Measurements from ENCODE around the gene SSR1.
"Not testable (repeated sequence)": the region's sequence is repeated elsewhere in the genome, so short reads cannot be mapped to it uniquely, and the experiment has no call there.

DNA sequence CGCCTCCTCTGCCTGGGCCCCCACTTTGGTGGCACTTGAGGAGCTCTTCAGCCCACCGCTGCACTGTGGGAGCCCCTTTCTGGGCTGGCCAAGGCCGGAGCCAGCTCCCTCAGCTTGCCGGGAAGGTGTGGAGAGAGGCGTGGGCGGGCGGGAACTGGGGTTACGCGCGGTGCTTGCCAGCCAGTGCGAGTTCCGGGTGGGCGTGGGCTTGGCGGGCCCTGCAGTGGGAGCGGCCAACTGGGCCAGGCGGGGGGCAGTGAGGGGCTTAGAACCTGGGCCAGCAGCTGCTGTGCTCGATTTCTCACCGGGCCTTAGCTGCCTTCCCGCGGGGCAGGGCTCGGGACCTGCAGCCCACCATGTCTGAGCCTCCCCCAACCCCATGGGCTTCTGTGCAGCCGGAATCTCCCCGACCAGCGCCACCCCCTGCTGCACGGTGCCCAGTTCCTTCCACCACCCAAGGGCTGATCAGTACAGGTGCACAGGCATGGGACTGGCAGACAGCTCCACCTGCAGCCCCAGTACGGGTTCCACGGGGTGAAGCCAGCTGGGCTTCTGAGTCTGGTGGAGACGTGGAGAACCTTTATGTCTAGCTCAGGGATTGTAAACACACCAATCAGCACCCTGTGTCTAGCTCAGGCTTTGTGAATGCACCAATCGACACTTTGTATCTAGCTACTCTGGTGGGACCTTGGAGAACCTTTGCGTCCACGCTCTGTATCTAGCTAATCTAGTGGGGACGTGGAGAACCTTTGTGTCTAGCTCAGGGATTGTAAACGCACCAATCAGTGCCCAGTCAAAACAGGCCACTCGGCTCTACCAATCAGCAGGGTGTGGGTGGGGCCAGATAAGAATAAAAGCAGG, 2.3 kb upstream of the SSR1 start:
- TF ChIP-seq, protein P1, sequence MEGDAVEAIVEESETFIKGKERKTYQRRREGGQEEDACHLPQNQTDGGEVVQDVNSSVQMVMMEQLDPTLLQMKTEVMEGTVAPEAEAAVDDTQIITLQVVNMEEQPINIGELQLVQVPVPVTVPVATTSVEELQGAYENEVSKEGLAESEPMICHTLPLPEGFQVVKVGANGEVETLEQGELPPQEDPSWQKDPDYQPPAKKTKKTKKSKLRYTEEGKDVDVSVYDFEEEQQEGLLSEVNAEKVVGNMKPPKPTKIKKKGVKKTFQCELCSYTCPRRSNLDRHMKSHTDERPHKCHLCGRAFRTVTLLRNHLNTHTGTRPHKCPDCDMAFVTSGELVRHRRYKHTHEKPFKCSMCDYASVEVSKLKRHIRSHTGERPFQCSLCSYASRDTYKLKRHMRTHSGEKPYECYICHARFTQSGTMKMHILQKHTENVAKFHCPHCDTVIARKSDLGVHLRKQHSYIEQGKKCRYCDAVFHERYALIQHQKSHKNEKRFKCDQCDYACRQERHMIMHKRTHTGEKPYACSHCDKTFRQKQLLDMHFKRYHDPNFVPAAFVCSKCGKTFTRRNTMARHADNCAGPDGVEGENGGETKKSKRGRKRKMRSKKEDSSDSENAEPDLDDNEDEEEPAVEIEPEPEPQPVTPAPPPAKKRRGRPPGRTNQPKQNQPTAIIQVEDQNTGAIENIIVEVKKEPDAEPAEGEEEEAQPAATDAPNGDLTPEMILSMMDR (IDR thresholded peaks at IDR 0.05), result not testable (repeated sequence)
- not testable (repeated sequence) for TF ChIP-seq POLR2A, POLR2AphosphoS5 (IDR thresholded peaks at IDR 0.05)

Data from transverse colon (tissue), 4 donors.